HG02610 (cell line): ENCODE measurements around the gene MIER2.

Source experiments
- ATAC-seq: cut with Tn5 transposase; IDR thresholded peaks from one replicate; pipeline ENCODE4 v1.9.1; 2021; ENCODE audit warnings: mild to moderate bottlenecking, moderate library complexity; ENCODE audit not compliant: unreplicated experiment

MIER2 gene

GRCh38 chr19:335486-336066 is 9.0 kb downstream of the MIER2 start:
- ATAC-seq = no peak

- no peak for ATAC-seq
These were observed 9.5 kb downstream of the MIER2 start for GRCh38 chr19:335072-335471.

- ATAC-seq = no peak
These were observed 10.1 kb downstream of the MIER2 start for GRCh38 chr19:334296-335071.

DNA sequence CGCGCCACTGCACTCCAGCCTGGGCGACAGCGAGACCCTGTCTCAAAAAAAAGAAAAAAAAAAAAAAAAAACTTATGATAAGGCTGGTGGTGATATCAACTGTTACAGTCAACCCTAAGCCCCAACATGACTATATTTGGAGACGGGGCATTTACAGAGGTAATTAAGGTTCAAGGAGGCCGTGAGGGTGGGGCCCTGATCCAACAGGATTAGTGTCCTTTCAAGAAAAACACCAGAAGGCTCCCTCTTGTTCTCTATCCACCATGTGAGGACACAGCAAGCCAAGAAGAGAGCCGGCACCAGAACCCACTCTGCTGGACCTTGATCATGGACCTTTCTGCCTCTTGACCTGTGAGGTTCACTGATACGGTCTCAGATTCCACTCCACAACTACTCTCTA is 14.1 kb downstream of the MIER2 start:
- ATAC-seq = no peak

GRCh38 chr19:329876-330275 is 14.7 kb downstream of the MIER2 start:
- ATAC-seq = no peak

- no peak for ATAC-seq
These were observed 16.5 kb downstream of the MIER2 start for GRCh38 chr19:328025-328505.

DNA sequence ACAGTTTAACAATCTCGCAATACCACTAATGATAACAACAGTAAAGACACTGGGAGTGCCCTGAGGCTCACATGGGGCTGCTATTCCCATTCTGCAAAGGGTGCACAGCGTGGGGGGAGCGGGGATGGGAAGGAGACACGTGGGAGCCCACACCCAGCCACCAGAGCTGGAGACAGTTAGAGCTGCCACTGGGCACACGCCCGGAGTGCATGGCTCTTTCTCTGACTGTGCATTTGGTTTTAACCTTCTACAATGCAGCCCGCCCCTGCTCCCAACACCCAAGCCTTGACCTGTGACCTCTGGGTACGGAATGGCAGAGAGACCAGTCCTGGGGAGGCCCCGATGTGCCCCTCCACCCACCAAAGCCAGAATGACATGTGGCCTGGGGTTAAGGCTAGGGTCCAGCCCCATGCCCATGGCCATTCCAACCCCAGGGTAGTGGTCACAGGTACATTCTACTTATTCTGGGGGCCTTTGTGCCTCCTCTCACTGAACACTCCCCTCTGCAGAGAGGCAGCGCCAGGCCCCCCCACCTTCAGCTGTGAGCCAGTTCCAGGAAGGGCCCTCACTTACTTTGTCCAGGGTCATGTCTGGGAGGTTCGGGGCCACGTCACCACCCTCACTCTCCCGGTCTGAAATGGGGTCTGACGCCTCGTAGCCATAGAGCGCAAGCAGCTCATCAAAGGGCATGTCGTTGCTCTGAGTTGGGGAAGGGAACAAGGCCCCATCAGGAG is 17.1 kb downstream of the MIER2 start:
- ATAC-seq = no peak

- ATAC-seq = no peak
These were observed 17.7 kb downstream of the MIER2 start for GRCh38 chr19:326871-327270.

DNA sequence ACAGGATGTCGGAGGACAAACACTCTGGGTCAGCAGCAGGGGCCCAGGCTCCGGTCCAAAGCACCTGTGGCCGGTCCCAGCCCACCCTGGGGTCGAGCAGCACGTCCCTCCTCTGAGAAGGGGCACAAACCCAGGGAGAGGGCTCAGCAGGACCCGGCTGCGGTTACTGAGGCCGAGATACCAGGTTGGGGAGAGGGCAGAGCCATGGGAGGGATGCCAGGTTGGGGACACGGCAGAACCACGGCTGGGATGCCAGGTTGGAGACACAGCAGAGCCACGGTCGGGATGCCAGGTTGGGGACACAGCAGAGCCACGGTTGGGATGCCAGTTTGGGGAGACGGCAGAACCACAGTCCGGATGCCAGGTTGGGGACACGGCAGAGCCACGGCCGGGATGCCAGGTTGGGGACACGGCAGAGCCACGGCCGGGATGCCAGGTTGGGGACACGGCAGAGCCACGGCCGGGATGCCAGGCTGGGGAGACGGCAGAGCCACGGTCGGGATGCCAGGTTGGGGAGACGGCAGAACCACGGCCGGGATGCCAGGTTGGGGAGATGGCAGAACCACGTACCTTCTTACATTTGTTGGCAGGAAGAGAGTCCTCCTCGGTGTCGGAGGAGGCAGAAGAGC is 18.5 kb downstream of the MIER2 start:
- no peak for ATAC-seq

DNA sequence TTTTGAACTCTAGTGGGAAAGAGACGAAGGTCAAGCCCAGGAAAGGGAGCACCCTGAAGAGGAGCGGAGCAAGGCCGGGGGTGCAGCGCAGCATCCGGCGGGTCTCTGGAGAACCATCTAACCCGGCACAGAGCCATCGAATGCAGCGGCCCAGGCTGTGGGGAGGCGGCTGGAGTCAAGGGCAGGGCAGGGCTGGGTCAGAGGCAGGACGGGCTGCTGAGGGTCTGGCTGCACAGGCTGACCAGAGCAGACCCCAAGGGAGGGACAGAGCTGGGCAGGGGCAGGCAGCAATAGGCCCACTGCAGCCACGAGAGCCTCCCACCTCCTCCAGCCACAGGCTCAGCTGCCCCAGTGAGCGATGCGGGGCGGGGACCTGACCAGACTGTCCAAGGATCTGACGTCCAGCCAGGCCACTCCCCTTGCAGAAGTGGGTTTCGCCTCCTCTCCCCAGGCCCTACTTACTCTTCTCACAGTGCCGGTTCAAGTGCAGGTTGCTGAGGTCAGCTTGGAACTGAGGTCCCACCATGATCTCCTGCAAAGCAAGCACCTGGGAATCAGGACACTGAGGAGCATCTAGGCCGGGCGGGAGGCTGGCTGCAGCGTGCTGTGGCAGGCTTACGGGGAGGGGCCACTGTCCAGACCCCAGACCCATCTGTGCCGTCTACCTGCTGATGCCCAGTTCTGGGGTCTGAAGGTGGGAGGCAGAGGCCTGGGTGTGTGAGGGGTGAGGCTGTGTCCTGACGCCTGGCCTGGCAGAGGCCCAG is 19.2 kb downstream of the MIER2 start:
- no peak for ATAC-seq

DNA sequence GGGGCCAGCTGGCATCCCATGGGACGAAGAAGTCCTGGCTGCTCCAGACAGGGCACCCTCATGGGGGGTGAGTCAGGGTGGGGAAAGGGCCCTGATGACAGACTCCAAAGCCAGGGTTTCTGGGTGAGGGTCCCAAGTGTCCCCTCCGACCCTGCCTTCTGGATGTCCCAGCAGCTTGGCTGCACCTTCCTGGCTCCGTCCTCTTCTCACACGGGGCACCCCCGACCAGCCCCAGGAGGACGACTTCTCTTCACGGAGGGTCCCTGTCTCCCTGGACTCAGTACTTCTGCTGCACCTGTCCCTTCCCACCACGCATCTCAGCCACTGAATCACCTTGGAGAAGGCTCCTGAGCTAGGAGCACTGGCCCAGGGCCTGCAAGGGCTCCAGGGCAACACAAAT is 19.9 kb downstream of the MIER2 start:
- no peak for ATAC-seq

GRCh38 chr19:322616-323015 is 22.0 kb downstream of the MIER2 start:
- ATAC-seq = no peak

DNA sequence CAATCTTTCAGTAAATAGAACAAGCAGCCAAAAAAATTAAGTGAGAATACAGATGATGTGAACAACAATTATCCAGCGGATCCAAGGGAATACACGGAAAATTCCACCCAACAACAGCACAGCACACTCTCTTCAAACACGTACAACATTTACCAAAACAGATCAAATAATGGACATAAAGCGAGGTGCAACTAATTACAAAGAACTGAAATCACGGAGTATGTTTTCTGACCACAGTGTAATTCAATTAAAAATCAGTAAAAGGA is 26.2 kb downstream of the MIER2 start:
- no peak for ATAC-seq

DNA sequence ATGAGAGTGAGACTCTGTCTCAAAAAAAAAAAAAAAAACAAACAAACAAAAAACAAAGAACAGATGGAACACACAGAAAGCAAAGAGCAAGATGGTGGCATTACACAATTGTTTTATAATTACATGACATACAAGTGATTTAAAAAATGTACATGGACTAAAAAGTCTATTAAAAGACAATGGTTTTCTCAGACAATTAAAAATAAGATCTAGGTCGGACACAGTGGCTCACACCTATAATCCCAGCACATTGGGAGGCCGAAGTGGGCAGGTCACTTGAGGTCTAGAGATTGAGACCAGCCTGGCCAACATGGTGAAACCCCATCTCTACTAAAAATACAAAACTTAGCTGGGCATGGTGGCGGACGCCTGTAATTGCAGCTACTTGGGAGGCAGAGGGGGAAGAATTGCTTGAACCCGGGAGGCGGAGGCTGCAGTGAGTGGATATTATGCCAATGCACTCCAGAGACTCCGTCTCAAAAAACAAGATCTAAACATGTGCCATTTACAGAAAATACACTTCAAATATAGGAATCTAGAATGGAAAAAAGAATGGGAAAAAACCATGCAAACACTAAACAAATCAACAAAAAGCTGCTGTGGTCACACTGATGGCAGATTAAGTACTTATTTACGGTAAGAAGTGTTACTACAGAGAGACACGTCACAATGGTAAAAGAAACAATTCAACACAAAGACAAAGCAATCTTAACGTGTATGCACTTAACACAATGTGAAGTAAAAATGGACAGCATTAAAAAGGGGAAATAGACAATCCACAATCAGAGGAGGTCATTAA is 26.7 kb downstream of the MIER2 start:
- ATAC-seq = no peak

DNA sequence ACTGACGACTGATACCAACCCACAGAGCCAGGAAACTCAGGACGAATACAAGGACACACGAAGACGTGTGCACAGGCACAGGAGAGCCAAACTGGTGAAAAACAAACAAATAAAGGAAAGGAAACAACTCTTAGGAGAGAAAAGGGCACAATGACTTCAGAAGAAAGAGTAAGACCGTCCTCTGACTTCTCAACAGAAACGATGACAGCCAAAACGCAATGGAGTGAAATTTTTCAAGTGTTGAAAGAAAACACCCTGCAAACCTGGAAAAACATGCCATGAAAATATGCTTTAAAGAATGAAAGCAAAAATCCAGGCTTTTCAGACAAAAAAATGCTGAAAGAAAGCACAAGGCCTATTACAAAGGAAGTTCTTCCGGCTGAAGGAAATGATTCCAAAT is 28.8 kb downstream of the MIER2 start:
- ATAC-seq = no peak

- ATAC-seq = no peak
These were observed 30.4 kb downstream of the MIER2 start for GRCh38 chr19:313988-314815.

- no peak for ATAC-seq
These were observed 31.2 kb downstream of the MIER2 start for GRCh38 chr19:313169-313987.

GRCh38 chr19:311813-312261 is 32.8 kb downstream of the MIER2 start:
- no peak for ATAC-seq
